ENCODE results near the gene TACC2.
A peak's percentile ranks its signal among the peaks of the same experiment; 100 is the strongest.

The TACC2 gene

DNA sequence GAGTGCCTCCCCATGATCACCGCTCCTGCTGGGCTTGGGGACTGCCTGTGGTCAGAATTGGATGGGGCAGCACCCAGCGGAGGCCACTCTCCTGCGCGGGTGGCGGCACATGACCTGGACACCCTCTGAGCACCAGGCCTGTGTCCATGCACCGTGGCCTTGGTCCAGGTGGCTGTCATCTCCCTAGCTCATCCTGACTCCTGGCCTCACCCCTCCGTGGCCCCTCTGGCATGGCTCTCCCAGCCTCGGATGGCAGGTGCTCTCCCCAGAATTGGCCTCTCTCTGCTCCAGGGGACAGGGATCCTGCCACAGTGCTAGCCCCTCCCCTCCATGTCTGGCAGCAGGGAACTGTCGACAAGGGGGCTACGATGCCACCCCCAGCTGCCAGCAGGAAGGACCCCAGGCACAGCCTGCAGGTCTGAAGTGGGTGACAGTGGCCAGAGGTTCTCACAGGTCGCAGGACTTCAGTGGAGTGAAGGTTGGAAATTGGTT lies 244.9 kb downstream of the TACC2 start:
- Histone ChIP-seq H4K91ac (ENCODE audit: low read length) (no peak overlapping the region), H3K27me3 (ENCODE audit: control insufficient read depth in 1 of 2, insufficient read depth in 1 of 2, low read length in 2 of 2) (no peaks in the 10 kb centered on the region), H3K14ac (ENCODE audit: low read length in 2 of 2) (peak overlapping the region in 1 of 2 experiments; percentile 1), H3K79me1 (replicated peaks; ENCODE audit: low read length, poor library complexity, severe bottlenecking) (peaks cover 9% of the 10 kb centered on the region), H3K4me3 (ENCODE audit: insufficient read depth in 1 of 2, low read depth in 1 of 2, low read length in 2 of 2) (no peak overlapping the region), H2BK15ac (ENCODE audit: low read depth, poor library complexity, severe bottlenecking) (no peak overlapping the region), H3K4me2 (ENCODE audit: low read length, poor library complexity, severe bottlenecking) (no peak overlapping the region), H2BK120ac (ENCODE audit: low read depth, low read length) (no peak overlapping the region), H2BK5ac (ENCODE audit: low read depth, low read length, poor library complexity, severe bottlenecking) (no peak overlapping the region), H3K18ac (ENCODE audit: low read depth in 1 of 2, low read length in 2 of 2) (no peak overlapping the region), H2AFZ (ENCODE audit: low read depth, low read length) (no peak overlapping the region), H4K8ac (ENCODE audit: low read length) (no peak overlapping the region), H3K9me3 (ENCODE audit: control insufficient read depth, low read length) (no peaks in the 10 kb centered on the region), H2AK5ac (ENCODE audit: low read length, severe bottlenecking) (no peak overlapping the region), H3K9ac (ENCODE audit: low read length) (no peak overlapping the region), H3K36me3 (ENCODE audit: control insufficient read depth in 1 of 2, insufficient read depth in 2 of 2, low read depth in 1 of 2, low read length in 2 of 2) (peaks cover 32 to 34% of the 10 kb centered on the region in 2 experiments), H3K4me1 (ENCODE audit: control insufficient read depth, insufficient read depth, low read depth, low read length) (peaks cover 5% of the 10 kb centered on the region), H2BK12ac (ENCODE audit: low read length in 2 of 2) (no peak overlapping the region), H3K27ac (ENCODE audit: low read length, poor library complexity, severe bottlenecking) (no peak overlapping the region), H3K4ac (ENCODE audit: low read depth in 1 of 2, low read length in 2 of 2) (no peak overlapping the region), H3K23ac (ENCODE audit: low read length in 2 of 2) (no peak overlapping the region)
- no peak for DNase-seq
- 96% methylated on average over 11 of the region's 11 CpGs for WGBS

DNA sequence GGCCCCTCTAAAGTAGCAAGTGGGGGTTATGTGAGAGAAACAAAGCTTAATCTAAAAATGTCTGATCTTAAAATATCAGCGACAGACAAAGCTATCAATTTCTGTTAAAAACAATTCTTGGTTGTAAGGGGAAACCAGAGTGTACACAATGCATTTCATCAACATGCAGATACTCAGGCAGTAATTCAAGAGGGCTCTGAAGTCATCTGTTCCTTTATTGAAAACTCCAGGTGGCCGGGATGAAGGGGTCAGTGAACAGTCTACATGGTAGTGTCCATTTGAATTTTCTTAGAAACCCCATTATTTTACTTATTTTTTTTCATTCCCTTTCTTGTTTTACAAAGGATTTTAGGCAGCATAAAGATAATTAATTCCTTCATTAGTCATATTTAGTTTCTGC lies 245.5 kb downstream of the TACC2 start:
- Histone ChIP-seq H3K9me3 (ENCODE audit: control insufficient read depth, low read length) (no peaks in the 10 kb centered on the region), H3K4me1 (ENCODE audit: control insufficient read depth, insufficient read depth, low read depth, low read length) (peaks cover 5% of the 10 kb centered on the region), H3K36me3 (ENCODE audit: control insufficient read depth in 1 of 2, insufficient read depth in 2 of 2, low read depth in 1 of 2, low read length in 2 of 2) (peaks cover 30 to 32% of the 10 kb centered on the region in 2 experiments), H2AK5ac (ENCODE audit: low read length, severe bottlenecking) (no peak overlapping the region), H4K8ac (ENCODE audit: low read length) (no peak overlapping the region), H3K9ac (ENCODE audit: low read length) (no peak overlapping the region), H2BK12ac (ENCODE audit: low read length in 2 of 2) (no peak overlapping the region), H2BK5ac (ENCODE audit: low read depth, low read length, poor library complexity, severe bottlenecking) (no peak overlapping the region), H3K23ac (ENCODE audit: low read length in 2 of 2) (no peak overlapping the region), H2BK120ac (ENCODE audit: low read depth, low read length) (no peak overlapping the region), H2AFZ (ENCODE audit: low read depth, low read length) (no peak overlapping the region), H3K4me3 (ENCODE audit: insufficient read depth in 1 of 2, low read depth in 1 of 2, low read length in 2 of 2) (no peak overlapping the region), H3K4me2 (ENCODE audit: low read length, poor library complexity, severe bottlenecking) (no peak overlapping the region), H3K79me1 (replicated peaks; ENCODE audit: low read length, poor library complexity, severe bottlenecking) (peaks cover 9% of the 10 kb centered on the region), H3K27me3 (ENCODE audit: control insufficient read depth in 1 of 2, insufficient read depth in 1 of 2, low read length in 2 of 2) (no peaks in the 10 kb centered on the region), H4K91ac (ENCODE audit: low read length) (no peak overlapping the region), H3K18ac (ENCODE audit: low read depth in 1 of 2, low read length in 2 of 2) (no peak overlapping the region), H3K4ac (ENCODE audit: low read depth in 1 of 2, low read length in 2 of 2) (no peak overlapping the region), H3K27ac (ENCODE audit: low read length, poor library complexity, severe bottlenecking) (no peak overlapping the region), H3K14ac (ENCODE audit: low read length in 2 of 2) (no peak overlapping the region), H2BK15ac (ENCODE audit: low read depth, poor library complexity, severe bottlenecking) (no peak overlapping the region)
- 100% methylated on average over 2 of the region's 2 CpGs for WGBS
- DNase-seq: no peak

DNA sequence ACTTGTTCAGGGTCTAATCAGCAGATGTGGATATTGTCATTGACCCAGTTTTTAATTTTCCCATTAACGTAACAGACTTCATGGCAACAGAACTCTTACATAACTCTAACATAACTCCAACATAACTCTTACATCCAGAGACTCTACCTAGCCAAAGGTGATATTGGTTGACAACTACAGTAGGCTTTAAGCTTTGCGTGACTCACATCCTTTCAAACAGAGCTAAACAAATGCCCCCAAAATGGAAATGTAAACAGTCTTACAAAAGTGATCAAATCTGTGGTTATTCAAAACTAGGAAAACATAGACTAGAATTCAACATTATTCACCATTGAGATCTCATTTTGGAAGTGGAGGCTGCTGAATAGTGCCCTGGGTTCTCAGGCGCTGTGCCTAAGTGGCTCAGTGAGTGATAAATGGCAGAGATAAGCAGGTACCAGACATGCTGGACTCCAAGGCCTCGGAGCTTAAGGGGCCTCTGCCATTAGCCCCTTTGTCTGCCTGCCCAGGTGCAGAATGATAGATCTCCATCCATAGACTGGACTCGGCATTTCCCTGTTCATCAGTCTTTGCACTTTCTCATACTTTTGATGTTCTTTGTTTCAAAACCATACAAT lies 247.8 kb downstream of the TACC2 start:
- H2BK120ac ChIP-seq (ENCODE audit: low read depth, low read length): no peak overlapping the region
- no peak overlapping the region for H3K4me2 ChIP-seq (ENCODE audit: low read length, poor library complexity, severe bottlenecking)
- no peak overlapping the region for H3K4me3 ChIP-seq (ENCODE audit: insufficient read depth in 1 of 2, low read depth in 1 of 2, low read length in 2 of 2)
- no peak overlapping the region for H3K4ac ChIP-seq (ENCODE audit: low read depth in 1 of 2, low read length in 2 of 2)
- H3K27me3 ChIP-seq (ENCODE audit: control insufficient read depth in 1 of 2, insufficient read depth in 1 of 2, low read length in 2 of 2): no peaks in the 10 kb centered on the region
- H4K91ac ChIP-seq (ENCODE audit: low read length): no peak overlapping the region
- H2BK15ac ChIP-seq (ENCODE audit: low read depth, poor library complexity, severe bottlenecking): no peak overlapping the region
- H3K27ac ChIP-seq (ENCODE audit: low read length, poor library complexity, severe bottlenecking): no peak overlapping the region
- no peaks in the 10 kb centered on the region for H3K9me3 ChIP-seq (ENCODE audit: control insufficient read depth, low read length)
- H2AK5ac ChIP-seq (ENCODE audit: low read length, severe bottlenecking): no peak overlapping the region
- H2AFZ ChIP-seq (ENCODE audit: low read depth, low read length): no peak overlapping the region
- H3K9ac ChIP-seq (ENCODE audit: low read length): no peak overlapping the region
- no peak overlapping the region for H2BK12ac ChIP-seq (ENCODE audit: low read length in 2 of 2)
- WGBS: 82% methylated on average over 3 of the region's 5 CpGs
- DNase-seq: no peak
- H3K79me1 ChIP-seq (replicated peaks; ENCODE audit: low read length, poor library complexity, severe bottlenecking): peaks cover 6% of the 10 kb centered on the region
- peaks cover 19 to 28% of the 10 kb centered on the region in 2 experiments for H3K36me3 ChIP-seq (ENCODE audit: control insufficient read depth in 1 of 2, insufficient read depth in 2 of 2, low read depth in 1 of 2, low read length in 2 of 2)
- H2BK5ac ChIP-seq (ENCODE audit: low read depth, low read length, poor library complexity, severe bottlenecking): no peak overlapping the region
- peaks cover 5% of the 10 kb centered on the region for H3K4me1 ChIP-seq (ENCODE audit: control insufficient read depth, insufficient read depth, low read depth, low read length)
- H3K14ac ChIP-seq (ENCODE audit: low read length in 2 of 2): no peak overlapping the region
- H3K23ac ChIP-seq (ENCODE audit: low read length in 2 of 2): no peak overlapping the region
- no peak overlapping the region for H4K8ac ChIP-seq (ENCODE audit: low read length)
- H3K18ac ChIP-seq (ENCODE audit: low read depth in 1 of 2, low read length in 2 of 2): no peak overlapping the region

DNA sequence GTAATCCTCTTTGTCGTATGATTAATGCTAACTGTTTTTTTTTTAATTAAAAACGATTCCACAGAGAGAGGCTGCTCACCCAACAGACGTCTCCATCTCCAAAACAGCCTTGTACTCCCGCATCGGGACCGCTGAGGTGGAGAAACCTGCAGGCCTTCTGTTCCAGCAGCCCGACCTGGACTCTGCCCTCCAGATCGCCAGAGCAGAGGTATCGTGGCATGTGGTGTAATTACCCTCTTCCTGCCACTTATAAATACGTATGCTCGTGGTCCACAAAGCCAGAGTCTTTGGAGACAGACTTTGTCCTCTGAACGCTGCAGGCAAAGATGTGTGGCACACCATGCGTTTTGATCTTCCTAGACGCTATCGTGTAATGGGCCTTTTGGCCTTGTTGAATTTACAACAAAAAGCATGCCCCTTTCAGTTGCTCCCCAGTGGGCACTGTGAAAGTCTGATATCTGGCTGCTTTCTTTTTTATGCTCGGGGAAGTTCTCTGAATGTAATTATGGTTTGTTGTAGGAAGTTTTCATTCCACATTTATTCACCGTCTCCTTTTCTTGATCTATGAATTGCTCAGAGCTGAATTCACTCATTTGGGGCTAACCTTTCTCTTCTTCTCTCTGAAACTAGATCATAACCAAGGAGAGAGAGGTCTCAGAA lies 248.5 kb downstream of the TACC2 start:
- peaks cover 7% of the 10 kb centered on the region for H3K79me1 ChIP-seq (replicated peaks; ENCODE audit: low read length, poor library complexity, severe bottlenecking)
- 94% methylated on average over 15 of the region's 17 CpGs for WGBS

More for the DNA sequence above, 248.5 kb downstream of the TACC2 start:
- H3K4ac ChIP-seq (ENCODE audit: low read depth in 1 of 2, low read length in 2 of 2): no peak overlapping the region
- H3K18ac ChIP-seq (ENCODE audit: low read depth in 1 of 2, low read length in 2 of 2): no peak overlapping the region
- H3K4me2 ChIP-seq (ENCODE audit: low read length, poor library complexity, severe bottlenecking): no peak overlapping the region
- H3K4me3 ChIP-seq (ENCODE audit: insufficient read depth in 1 of 2, low read depth in 1 of 2, low read length in 2 of 2): no peak overlapping the region
- no peak overlapping the region for H4K91ac ChIP-seq (ENCODE audit: low read length)
- no peak overlapping the region for H2BK120ac ChIP-seq (ENCODE audit: low read depth, low read length)
- H3K4me1 ChIP-seq (ENCODE audit: control insufficient read depth, insufficient read depth, low read depth, low read length): peaks cover 5% of the 10 kb centered on the region
- H2AFZ ChIP-seq (ENCODE audit: low read depth, low read length): no peak overlapping the region
- H2BK12ac ChIP-seq (ENCODE audit: low read length in 2 of 2): no peak overlapping the region
- H3K9me3 ChIP-seq (ENCODE audit: control insufficient read depth, low read length): no peaks in the 10 kb centered on the region
- H2AK5ac ChIP-seq (ENCODE audit: low read length, severe bottlenecking): no peak overlapping the region
- H2BK5ac ChIP-seq (ENCODE audit: low read depth, low read length, poor library complexity, severe bottlenecking): no peak overlapping the region
- no peak overlapping the region for H3K27ac ChIP-seq (ENCODE audit: low read length, poor library complexity, severe bottlenecking)
- H4K8ac ChIP-seq (ENCODE audit: low read length): no peak overlapping the region
- H2BK15ac ChIP-seq (ENCODE audit: low read depth, poor library complexity, severe bottlenecking): no peak overlapping the region
- DNase-seq: no peak
- no peak overlapping the region for H3K14ac ChIP-seq (ENCODE audit: low read length in 2 of 2)
- no peak overlapping the region for H3K9ac ChIP-seq (ENCODE audit: low read length)
- H3K36me3 ChIP-seq (ENCODE audit: control insufficient read depth in 1 of 2, insufficient read depth in 2 of 2, low read depth in 1 of 2, low read length in 2 of 2): peaks cover 24 to 33% of the 10 kb centered on the region in 2 experiments
- H3K27me3 ChIP-seq (ENCODE audit: control insufficient read depth in 1 of 2, insufficient read depth in 1 of 2, low read length in 2 of 2): no peaks in the 10 kb centered on the region
- H3K23ac ChIP-seq (ENCODE audit: low read length in 2 of 2): no peak overlapping the region

Measured in mesenchymal stem cell (in vitro differentiated cells and primary cell).